ENCODE results near the gene ZIC1.

The ZIC1 gene

GRCh38 chr3:147397875-147398812, 11.0 kb upstream of the ZIC1 start:
- no peak for TF ChIP-seq CTCF (IDR thresholded peaks at IDR 0.05)
- no peak overlapping the region for H3K27ac ChIP-seq

- no peak overlapping the region for H3K27ac ChIP-seq
- no peak for TF ChIP-seq CTCF (IDR thresholded peaks at IDR 0.05)
- TF ChIP-seq ZFX (IDR thresholded peaks at IDR 0.05; ENCODE audit: borderline replicate concordance): no peak
These were observed 10.2 kb upstream of the ZIC1 start for GRCh38 chr3:147398813-147399534.

- H3K27ac ChIP-seq: no peak overlapping the region
- TF ChIP-seq ZFX (IDR thresholded peaks at IDR 0.05; ENCODE audit: borderline replicate concordance): no peak
- no peak for TF ChIP-seq CTCF (IDR thresholded peaks at IDR 0.05)
These were observed 9.1 kb upstream of the ZIC1 start for GRCh38 chr3:147400111-147400510.

- H3K27ac ChIP-seq: no peak overlapping the region
- TF ChIP-seq CTCF (IDR thresholded peaks at IDR 0.05) (no peak), ZFX (IDR thresholded peaks at IDR 0.05; ENCODE audit: borderline replicate concordance) (no peak)
These were observed 8.2 kb upstream of the ZIC1 start for GRCh38 chr3:147400999-147401398.

- TF ChIP-seq ZFX (IDR thresholded peaks at IDR 0.05; ENCODE audit: borderline replicate concordance): no peak
- TF ChIP-seq CTCF (IDR thresholded peaks at IDR 0.05): no peak
- no peak overlapping the region for H3K27ac ChIP-seq
These were observed 7.7 kb upstream of the ZIC1 start for GRCh38 chr3:147401421-147401820.

GRCh38 chr3:147402159-147402558, 7.0 kb upstream of the ZIC1 start:
- TF ChIP-seq ZFX (IDR thresholded peaks at IDR 0.05; ENCODE audit: borderline replicate concordance) (no peak), CTCF (IDR thresholded peaks at IDR 0.05) (no peak)
- no peak overlapping the region for H3K27ac ChIP-seq

GRCh38 chr3:147403511-147403910, 5.7 kb upstream of the ZIC1 start:
- no peak for TF ChIP-seq CTCF (IDR thresholded peaks at IDR 0.05)
- no peak for TF ChIP-seq ZFX (IDR thresholded peaks at IDR 0.05; ENCODE audit: borderline replicate concordance)
- no peak overlapping the region for H3K27ac ChIP-seq
